Caco-2 (cell line): Measurements from ENCODE around the gene WDR54. TPM values are rescaled to one million over a fixed set of nuclear protein-coding genes. Genes with fewer than 3 reads are reported as not detected.
A peak's percentile ranks its signal among the peaks of the same experiment; 100 is the strongest.

Experiments used
- BruUV-seq: library from RNA; stranded (reverse); fragments of 400-500 nt; replicated peaks from 2 replicates; lab custom pipeline; 2021; lab: Mats Ljungman, UMichigan
- CTCF ChIA-PET: fragments of 300-600 bp; sonication (Branson Sonifier 250); formaldehyde crosslinking; loops from one replicate; lab custom pipeline; 2022; ENCODE audit warnings: antibody characterized with exemption; lab: Charles Lee
- POLR2A ChIA-PET: fragments of 300-600 bp; sonication (Branson Sonifier 250); formaldehyde crosslinking; loops from one replicate; lab custom pipeline; 2022; ENCODE audit warnings: antibody characterized with exemption; lab: Charles Lee
- DNase-seq, 2 experiments: peaks; one replicate each; pipeline versions ENCODE4 v3.0.0 to v3.0.0-alpha.2; 2020 to 2022
- H3K27me3 ChIP-seq: replicated peaks from 2 replicates; pipeline ENCODE4 v1.6.0; 2011; ENCODE audit warnings: low read length; ENCODE audit not compliant: control insufficient read depth, insufficient read depth
- H3K36me3 ChIP-seq: 2 replicates; pipeline ENCODE4 v1.5.1; 2011; ENCODE audit warnings: low read length; ENCODE audit not compliant: control insufficient read depth, insufficient read depth
- H3K4me1 ChIP-seq: fragments of 250-450 bp; sonication (Bioruptor Pico); 2 replicates; pipeline ENCODE4 v1.5.1; 2020; ENCODE audit warnings: mild to moderate bottlenecking
- H3K4me3 ChIP-seq: 2 replicates; pipeline ENCODE4 v1.5.1; 2011; ENCODE audit warnings: low read depth, mild to moderate bottlenecking, control low read depth, low read length
- H3K9me3 ChIP-seq: fragments of 250-450 bp; sonication (Bioruptor Pico); 2 replicates; pipeline ENCODE4 v1.5.1; 2020; ENCODE audit warnings: mild to moderate bottlenecking, moderate library complexity
- H3K27ac Mint-ChIP-seq: one replicate; pipeline ENCODE4 v1.8.0; 2022; ENCODE audit warnings: mixed read lengths; ENCODE audit not compliant: unreplicated experiment
- H3K27me3 Mint-ChIP-seq: one replicate; pipeline ENCODE4 v1.8.0; 2022; ENCODE audit warnings: mixed read lengths; ENCODE audit not compliant: insufficient read depth, unreplicated experiment
- H3K36me3 Mint-ChIP-seq: one replicate; pipeline ENCODE4 v1.8.0; 2022; ENCODE audit warnings: mild to moderate bottlenecking, mixed read lengths; ENCODE audit not compliant: insufficient read depth, unreplicated experiment
- H3K4me1 Mint-ChIP-seq: one replicate; pipeline ENCODE4 v1.8.0; 2022; ENCODE audit warnings: low read depth, mixed read lengths; ENCODE audit not compliant: unreplicated experiment
- H3K4me3 Mint-ChIP-seq: one replicate; pipeline ENCODE4 v1.8.0; 2022; ENCODE audit warnings: mild to moderate bottlenecking, moderate library complexity, mixed read lengths; ENCODE audit not compliant: unreplicated experiment
- H3K9me3 Mint-ChIP-seq: one replicate; pipeline ENCODE4 v1.8.0; 2022; ENCODE audit warnings: mixed read lengths; ENCODE audit not compliant: unreplicated experiment
- intact Hi-C: fragments of 100-400 bp; cut with micrococcal nuclease; formaldehyde crosslinking; loops from one replicate; pipeline ENCODE4 v1.10.0; 2022; ENCODE audit not compliant: unreplicated experiment
- total RNA-seq: library from RNA; stranded (reverse); gene quantifications from 2 replicates; pipeline ENCODE4 v1.2.3, GENCODE V29; 2022
- TF ChIP-seq, protein P1 (sequence below), 2 experiments: fragments of 200-600 bp in 1 of 2; IDR thresholded peaks; 1 replicate in 1 of 2; 2 replicates in 1 of 2; pipeline versions ENCODE4 v1.5.1 to v1.8.0; 2011 to 2022; ENCODE audit warnings: antibody characterized with exemption in 1 of 2, control low read depth in 1 of 2, inconsistent platforms in 1 of 2, low read depth in 1 of 2, low read length in 1 of 2, mild to moderate bottlenecking in 1 of 2, moderate library complexity in 1 of 2; ENCODE audit not compliant: insufficient read depth in 1 of 2, severe bottlenecking in 1 of 2, unreplicated experiment in 1 of 2

Gene WDR54
- total RNA-seq, 1 experiment from 2014 or later = 9.9 TPM

GRCh38 chr2:74439373-74439772, 17.8 kb downstream of the WDR54 start:
- H3K27me3 Mint-ChIP-seq = no peaks in the 10 kb centered on the region
- TF ChIP-seq, protein P1, sequence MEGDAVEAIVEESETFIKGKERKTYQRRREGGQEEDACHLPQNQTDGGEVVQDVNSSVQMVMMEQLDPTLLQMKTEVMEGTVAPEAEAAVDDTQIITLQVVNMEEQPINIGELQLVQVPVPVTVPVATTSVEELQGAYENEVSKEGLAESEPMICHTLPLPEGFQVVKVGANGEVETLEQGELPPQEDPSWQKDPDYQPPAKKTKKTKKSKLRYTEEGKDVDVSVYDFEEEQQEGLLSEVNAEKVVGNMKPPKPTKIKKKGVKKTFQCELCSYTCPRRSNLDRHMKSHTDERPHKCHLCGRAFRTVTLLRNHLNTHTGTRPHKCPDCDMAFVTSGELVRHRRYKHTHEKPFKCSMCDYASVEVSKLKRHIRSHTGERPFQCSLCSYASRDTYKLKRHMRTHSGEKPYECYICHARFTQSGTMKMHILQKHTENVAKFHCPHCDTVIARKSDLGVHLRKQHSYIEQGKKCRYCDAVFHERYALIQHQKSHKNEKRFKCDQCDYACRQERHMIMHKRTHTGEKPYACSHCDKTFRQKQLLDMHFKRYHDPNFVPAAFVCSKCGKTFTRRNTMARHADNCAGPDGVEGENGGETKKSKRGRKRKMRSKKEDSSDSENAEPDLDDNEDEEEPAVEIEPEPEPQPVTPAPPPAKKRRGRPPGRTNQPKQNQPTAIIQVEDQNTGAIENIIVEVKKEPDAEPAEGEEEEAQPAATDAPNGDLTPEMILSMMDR (IDR thresholded peaks at IDR 0.05; ENCODE audit: insufficient read depth in 1 of 2, low read depth in 1 of 2, low read length in 1 of 2, severe bottlenecking in 1 of 2, unreplicated experiment in 1 of 2) = no peak
- ChIA-PET CTCF (no interaction called here), POLR2A (no interaction called here)
- H3K9me3 Mint-ChIP-seq = no peaks in the 10 kb centered on the region
- Histone ChIP-seq H3K9me3 (no peaks in the 10 kb centered on the region), H3K36me3 (peaks cover 7% of the 10 kb centered on the region), H3K4me3 (peak overlapping the region; percentile 94), H3K4me1 (peaks cover 18% of the 10 kb centered on the region; the same call in 1 of the 2 replicates), H3K27me3 (no peaks in the 10 kb centered on the region)
- peak overlapping the region; percentile 49 for H3K27ac Mint-ChIP-seq
- H3K36me3 Mint-ChIP-seq = peaks cover 53% of the 10 kb centered on the region
- BruUV-seq = no TSS peak
- intact Hi-C loops = no loop called here
- peak overlapping the region; percentile 97 for H3K4me3 Mint-ChIP-seq
- H3K4me1 Mint-ChIP-seq = peaks cover 13% of the 10 kb centered on the region
- DNase-seq = no peak

DNA sequence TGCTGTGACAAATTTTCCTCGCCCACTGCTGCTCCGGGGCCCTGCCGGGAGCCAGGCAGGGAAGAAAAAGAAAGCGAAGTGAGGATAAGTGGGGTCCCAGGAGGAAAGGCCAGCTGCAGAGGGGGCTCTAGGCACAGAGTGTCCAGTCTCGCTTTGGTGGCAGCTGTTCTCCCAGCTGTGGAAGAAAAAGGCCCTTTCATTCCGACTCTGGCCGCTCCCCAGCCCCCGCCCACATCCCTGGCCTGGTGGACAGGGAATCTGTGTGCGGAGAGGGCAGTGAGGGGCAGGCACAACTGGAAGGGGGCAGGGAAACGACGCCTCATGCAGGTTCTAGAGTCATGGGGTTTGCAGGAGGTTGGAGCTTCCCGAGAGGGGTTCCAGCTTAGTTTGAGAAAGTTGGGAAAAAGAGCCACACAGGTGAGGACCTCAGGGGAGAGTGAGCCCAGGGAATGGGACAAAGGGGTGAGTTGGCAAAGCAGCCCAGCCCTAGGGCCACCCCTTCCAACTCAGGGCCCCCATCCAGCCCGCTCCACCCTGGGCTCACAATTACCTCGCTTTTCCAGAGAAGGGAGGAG, 18.4 kb downstream of the WDR54 start:
- H3K27ac Mint-ChIP-seq = peak overlapping the region; percentile 99
- peaks cover 53% of the 10 kb centered on the region for H3K36me3 Mint-ChIP-seq
- peaks cover 5% of the 10 kb centered on the region for H3K36me3 ChIP-seq
- no TSS peak for BruUV-seq
- peaks cover 13% of the 10 kb centered on the region for H3K4me1 Mint-ChIP-seq
- TF ChIP-seq, protein P1 (IDR thresholded peaks at IDR 0.05; ENCODE audit: insufficient read depth in 1 of 2, low read depth in 1 of 2, low read length in 1 of 2, severe bottlenecking in 1 of 2, unreplicated experiment in 1 of 2) = no peak
- intact Hi-C loops = loop anchor here (2.0 kb wide), 1 partner anchor 15 kb away; no protein-coding TSS in a partner anchor
- H3K9me3 Mint-ChIP-seq = no peaks in the 10 kb centered on the region
- H3K9me3 ChIP-seq = no peaks in the 10 kb centered on the region
- peak overlapping the region; percentile 94 for H3K4me3 ChIP-seq
- no peak for DNase-seq
- no peaks in the 10 kb centered on the region for H3K27me3 Mint-ChIP-seq
- ChIA-PET CTCF (interaction anchor here (0.6 to 1.2 kb wide), 7 partner anchors 12 to 147 kb away, joined by 3 to 9 read pairs (median 4); partner anchors contain the start of genes INO80B and WBP1), POLR2A (interaction anchor here (0.7 to 1.5 kb wide), 13 partner anchors 9 to 612 kb away, joined by 3 to 24 read pairs (median 4); partner anchors contain the start of genes INO80B, MOGS, MRPL53 and WBP1)
- H3K4me1 ChIP-seq = peaks cover 20% of the 10 kb centered on the region; the same call in 1 of the 2 replicates
- H3K27me3 ChIP-seq = no peaks in the 10 kb centered on the region
- peak overlapping the region; percentile 97 for H3K4me3 Mint-ChIP-seq

GRCh38 chr2:74440378-74441169, 19.0 kb downstream of the WDR54 start:
- Mint-ChIP-seq H3K27ac (peak overlapping the region; percentile 99), H3K9me3 (no peaks in the 10 kb centered on the region), H3K4me3 (peak overlapping the region; percentile 97), H3K4me1 (peaks cover 13% of the 10 kb centered on the region), H3K27me3 (no peaks in the 10 kb centered on the region), H3K36me3 (peaks cover 53% of the 10 kb centered on the region)
- Histone ChIP-seq H3K4me3 (peak overlapping the region; percentile 94), H3K27me3 (no peaks in the 10 kb centered on the region), H3K9me3 (no peaks in the 10 kb centered on the region), H3K4me1 (peaks cover 20% of the 10 kb centered on the region; the same call in 1 of the 2 replicates), H3K36me3 (peaks cover 5% of the 10 kb centered on the region)
- DNase-seq = peak; percentile 93 to 95
- ChIA-PET POLR2A (interaction anchor here (0.7 to 1.5 kb wide), 13 partner anchors 10 to 612 kb away, joined by 3 to 24 read pairs (median 4); partner anchors contain the start of genes INO80B, MOGS, MRPL53 and WBP1), CTCF (interaction anchor here (0.6 to 1.2 kb wide), 7 partner anchors 11 to 148 kb away, joined by 3 to 9 read pairs (median 4); partner anchors contain the start of genes INO80B and WBP1)
- intact Hi-C loops = loop anchor here (2.0 kb wide), 1 partner anchor 16 kb away; no protein-coding TSS in a partner anchor
- BruUV-seq = no TSS peak
- TF ChIP-seq, protein P1 (IDR thresholded peaks at IDR 0.05; ENCODE audit: insufficient read depth in 1 of 2, low read depth in 1 of 2, low read length in 1 of 2, severe bottlenecking in 1 of 2, unreplicated experiment in 1 of 2) = peak in 1 of 2 experiments; percentile 28
